ENCODE data around the gene KCNJ2.

DNA sequence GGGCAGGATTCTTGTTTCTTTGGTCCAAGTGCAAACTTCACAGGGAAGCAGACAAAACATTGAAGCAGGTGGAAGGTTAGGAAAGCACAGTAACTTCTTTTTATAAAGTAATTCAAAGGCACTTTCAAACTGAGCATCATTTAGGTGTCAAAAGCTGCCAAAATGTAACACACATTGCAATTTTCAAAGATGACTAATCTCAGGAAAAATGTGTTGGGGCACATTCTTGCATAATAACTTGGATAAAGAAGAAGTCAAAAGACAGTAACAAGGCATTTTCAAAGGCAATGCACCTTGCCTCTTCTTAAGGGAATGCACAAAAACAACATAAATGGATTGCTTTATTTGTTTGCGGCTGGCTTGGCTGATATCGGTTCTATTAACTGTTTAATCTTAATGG, 3.6 kb downstream of the KCNJ2 start:
- TF ChIP-seq CTCF (optimal IDR thresholded peaks at IDR 0.05 in 1 of 3, IDR thresholded peaks at IDR 0.05 in 1 of 3, conservative IDR thresholded peaks at IDR 0.05 in 1 of 3; ENCODE audit: extremely low read depth in 1 of 3, insufficient read depth in 2 of 3, low read length in 3 of 3) (no peak), EZH2 (IDR thresholded peaks at IDR 0.05; ENCODE audit: low read length) (no peak)
